Neuron (in vitro differentiated cells): Measurements from ENCODE around the gene KCNJ6.
"Not testable (repeated sequence)": the region's sequence is repeated elsewhere in the genome, so short reads cannot be mapped to it uniquely, and the experiment has no call there.

Experiments
- H2AFZ ChIP-seq: one replicate; pipeline ENCODE4 v1.6.1; 2013; ENCODE audit warnings: low read depth, mild to moderate bottlenecking, inconsistent platforms, low read length, moderate library complexity
- H3K27me3 ChIP-seq: one replicate; pipeline ENCODE4 v1.6.1; 2013; ENCODE audit warnings: low read length; ENCODE audit not compliant: insufficient read depth
- H3K36me3 ChIP-seq: one replicate; pipeline ENCODE4 v1.6.1; 2013; ENCODE audit warnings: low read length; ENCODE audit not compliant: insufficient read depth
- H3K4me1 ChIP-seq: one replicate; pipeline ENCODE4 v1.6.1; 2013; ENCODE audit warnings: low read length; ENCODE audit not compliant: insufficient read depth
- H3K4me3 ChIP-seq: 2 replicates; pipeline ENCODE4 v1.5.1; 2013; ENCODE audit warnings: mild to moderate bottlenecking, low read length, moderate library complexity
- H3K9me3 ChIP-seq: one replicate; pipeline ENCODE4 v1.6.1; 2013; ENCODE audit warnings: low read length

The KCNJ6 gene

DNA sequence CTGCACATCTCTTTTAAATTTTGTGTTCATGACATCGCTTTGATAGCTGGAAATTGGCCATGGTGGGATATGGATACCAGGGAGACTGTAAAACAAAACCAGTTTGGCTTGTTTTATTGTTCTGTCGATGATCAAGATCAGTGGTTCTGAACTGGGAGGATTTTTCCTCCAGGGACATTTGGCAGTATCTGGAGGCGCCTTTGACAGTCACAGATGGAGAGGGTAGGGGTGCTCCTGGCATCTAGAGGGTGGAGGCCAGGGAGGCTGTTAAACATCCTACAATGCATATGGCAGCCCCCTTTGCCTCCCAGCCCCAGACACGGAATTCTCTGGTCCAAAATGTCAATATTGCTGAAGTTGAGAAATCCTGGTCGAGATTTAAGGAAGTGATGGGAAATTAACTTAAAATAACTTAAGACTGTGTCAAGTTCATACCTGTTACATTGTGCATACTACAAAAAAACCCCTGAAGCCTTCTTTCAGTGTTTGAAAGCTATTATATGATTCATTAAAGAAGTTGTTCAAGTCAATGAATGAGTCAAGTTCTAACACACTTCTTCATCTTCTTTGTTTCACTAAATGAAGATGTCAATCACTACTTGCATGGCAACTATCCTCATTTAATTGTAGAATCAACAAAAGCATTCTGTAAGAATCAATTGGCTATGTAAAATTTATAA, 150.9 kb downstream of the KCNJ6 start:
- Histone ChIP-seq H3K27me3 (no peaks in the 10 kb centered on the region), H2AFZ (no peak overlapping the region), H3K36me3 (no peaks in the 10 kb centered on the region), H3K4me3 (no peak overlapping the region), H3K9me3 (peaks cover 2% of the 10 kb centered on the region), H3K4me1 (no peaks in the 10 kb centered on the region)

DNA sequence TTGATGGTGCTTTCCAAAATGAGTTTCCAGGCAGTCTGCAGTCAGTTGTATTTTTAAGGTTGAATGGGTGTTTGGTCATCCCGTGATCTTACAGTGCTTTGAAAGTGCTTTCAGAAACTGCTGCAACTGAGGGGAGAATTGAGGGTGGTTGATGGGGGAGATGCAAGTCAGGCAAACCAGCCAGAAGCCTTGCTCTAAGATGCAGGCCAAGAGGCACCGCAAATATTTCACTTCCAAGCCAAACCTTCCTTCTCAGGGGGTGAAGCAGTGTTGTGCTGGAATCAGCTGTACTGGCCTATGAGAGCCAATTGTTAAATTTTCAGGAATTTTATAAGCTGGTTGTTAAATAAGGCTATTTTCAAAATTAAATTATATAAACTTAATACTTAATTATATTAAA, 151.6 kb downstream of the KCNJ6 start:
- Histone ChIP-seq H2AFZ (no peak overlapping the region), H3K27me3 (no peaks in the 10 kb centered on the region), H3K4me1 (no peaks in the 10 kb centered on the region), H3K9me3 (peaks cover 2% of the 10 kb centered on the region), H3K36me3 (no peaks in the 10 kb centered on the region), H3K4me3 (no peak overlapping the region)

DNA sequence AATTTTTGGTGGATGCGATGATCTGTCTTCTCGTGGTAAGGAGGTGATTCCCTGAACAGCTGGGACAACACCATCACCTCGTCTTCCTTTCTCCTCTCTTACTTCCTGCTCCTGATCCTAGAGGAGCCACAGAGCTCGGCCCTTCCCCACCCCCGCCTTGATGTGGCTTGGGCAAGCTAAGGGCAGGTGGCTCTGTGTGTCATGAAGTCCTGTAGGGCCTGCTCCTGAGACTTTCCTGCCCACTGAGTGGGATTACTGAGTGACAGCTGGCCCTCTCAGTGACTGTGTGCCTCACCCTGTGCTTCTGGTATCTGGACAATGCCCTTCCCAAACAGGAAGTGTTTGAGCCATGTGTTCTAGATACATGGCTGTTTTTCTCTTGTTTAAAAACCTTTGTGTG, 153.0 kb downstream of the KCNJ6 start:
- peaks cover 2% of the 10 kb centered on the region for H3K9me3 ChIP-seq
- no peak overlapping the region for H2AFZ ChIP-seq

DNA sequence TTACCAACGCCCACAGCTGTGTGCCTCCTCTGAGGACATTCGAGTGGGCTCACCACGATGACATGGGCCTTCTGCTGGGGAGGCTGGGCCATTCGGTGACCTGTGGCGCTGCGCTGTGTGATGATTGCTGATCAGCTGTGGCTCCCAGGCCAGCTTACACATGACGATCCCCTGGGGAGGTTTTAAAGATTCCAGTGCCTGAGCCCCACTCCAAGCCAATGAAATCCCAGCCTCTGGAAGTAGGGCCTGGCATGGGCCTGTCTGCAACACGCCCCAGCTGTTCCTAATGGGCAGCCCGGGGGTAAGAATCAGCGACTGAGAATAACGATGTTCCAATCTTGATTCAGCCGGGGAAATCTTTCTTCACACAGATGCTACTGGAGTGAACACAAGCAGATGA, 153.7 kb downstream of the KCNJ6 start:
- Histone ChIP-seq H2AFZ (no peak overlapping the region), H3K9me3 (peaks cover 2% of the 10 kb centered on the region), H3K4me3 (no peak overlapping the region), H3K4me1 (no peaks in the 10 kb centered on the region), H3K36me3 (no peaks in the 10 kb centered on the region), H3K27me3 (no peaks in the 10 kb centered on the region)

More for the DNA sequence above, 153.0 kb downstream of the KCNJ6 start:
- H3K36me3 ChIP-seq = no peaks in the 10 kb centered on the region
- H3K27me3 ChIP-seq = no peaks in the 10 kb centered on the region
- no peak overlapping the region for H3K4me3 ChIP-seq
- no peaks in the 10 kb centered on the region for H3K4me1 ChIP-seq

DNA sequence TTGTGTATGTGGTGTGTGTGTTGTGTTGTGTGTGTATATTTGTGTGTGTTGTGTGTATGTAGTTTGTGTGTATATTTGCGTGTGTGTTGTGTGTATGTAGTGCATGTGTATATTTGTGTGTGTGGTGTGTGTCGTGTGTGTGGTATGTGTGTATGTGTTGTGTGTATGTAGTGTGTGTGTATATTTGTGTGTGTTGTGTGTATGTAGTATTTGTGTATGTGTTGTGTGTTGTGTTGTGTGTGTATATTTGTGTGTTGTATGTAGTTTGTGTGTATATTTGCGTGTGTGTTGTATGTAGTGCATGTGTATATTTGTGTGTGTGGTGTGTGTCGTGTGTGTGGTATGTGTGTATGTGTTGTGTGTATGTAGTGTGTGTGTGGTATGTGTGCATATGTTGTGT, 154.9 kb downstream of the KCNJ6 start:
- H3K9me3 ChIP-seq, H3K4me1 ChIP-seq, H2AFZ ChIP-seq, H3K36me3 ChIP-seq, H3K4me3 ChIP-seq, H3K27me3 ChIP-seq: not testable (repeated sequence)

DNA sequence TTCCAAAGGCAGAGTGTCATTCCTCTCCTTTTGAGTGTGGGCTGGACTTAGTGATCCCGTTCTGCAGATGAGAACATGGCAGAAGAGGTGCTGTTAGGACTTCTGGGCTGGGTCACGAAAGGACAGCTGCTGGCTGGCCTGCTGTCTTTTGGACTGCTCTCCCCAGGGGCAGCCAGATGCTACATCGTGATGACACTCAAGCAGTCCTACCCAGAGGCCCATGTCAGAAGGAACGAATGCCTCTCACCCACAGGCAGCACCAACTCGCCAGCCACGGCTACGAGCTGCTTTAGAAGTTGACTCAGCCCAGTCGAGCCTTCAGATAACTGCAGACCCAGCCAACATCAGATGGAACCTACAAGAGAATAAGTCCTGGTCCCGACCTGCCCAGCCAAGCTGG, 156.5 kb downstream of the KCNJ6 start:
- Histone ChIP-seq H3K4me1 (no peaks in the 10 kb centered on the region), H2AFZ (no peak overlapping the region), H3K36me3 (no peaks in the 10 kb centered on the region), H3K27me3 (no peaks in the 10 kb centered on the region), H3K4me3 (no peak overlapping the region), H3K9me3 (no peaks in the 10 kb centered on the region)

DNA sequence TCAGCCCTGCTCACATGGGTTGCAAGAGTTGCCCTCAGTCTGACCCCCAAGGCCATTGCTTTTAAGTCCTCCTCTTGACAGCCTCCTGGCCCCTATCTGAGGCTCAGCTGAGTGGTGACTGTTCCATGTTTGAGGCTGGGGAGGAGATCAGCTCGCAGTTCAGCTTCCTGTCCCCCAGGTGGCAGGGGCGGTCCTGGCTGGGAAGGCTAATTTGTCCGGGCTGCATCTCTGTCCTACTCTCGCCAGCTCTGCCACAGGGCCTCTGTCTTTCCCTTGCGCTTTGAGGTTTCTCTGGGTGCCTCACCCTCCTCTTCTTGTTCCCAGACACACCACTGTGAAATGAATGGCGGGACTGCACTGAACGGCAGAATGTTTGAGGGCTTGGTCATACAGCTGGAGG, 157.3 kb downstream of the KCNJ6 start:
- no peaks in the 10 kb centered on the region for H3K9me3 ChIP-seq
- no peaks in the 10 kb centered on the region for H3K4me1 ChIP-seq
- no peak overlapping the region for H3K4me3 ChIP-seq
- no peaks in the 10 kb centered on the region for H3K27me3 ChIP-seq
- H2AFZ ChIP-seq = no peak overlapping the region
- H3K36me3 ChIP-seq = no peaks in the 10 kb centered on the region

DNA sequence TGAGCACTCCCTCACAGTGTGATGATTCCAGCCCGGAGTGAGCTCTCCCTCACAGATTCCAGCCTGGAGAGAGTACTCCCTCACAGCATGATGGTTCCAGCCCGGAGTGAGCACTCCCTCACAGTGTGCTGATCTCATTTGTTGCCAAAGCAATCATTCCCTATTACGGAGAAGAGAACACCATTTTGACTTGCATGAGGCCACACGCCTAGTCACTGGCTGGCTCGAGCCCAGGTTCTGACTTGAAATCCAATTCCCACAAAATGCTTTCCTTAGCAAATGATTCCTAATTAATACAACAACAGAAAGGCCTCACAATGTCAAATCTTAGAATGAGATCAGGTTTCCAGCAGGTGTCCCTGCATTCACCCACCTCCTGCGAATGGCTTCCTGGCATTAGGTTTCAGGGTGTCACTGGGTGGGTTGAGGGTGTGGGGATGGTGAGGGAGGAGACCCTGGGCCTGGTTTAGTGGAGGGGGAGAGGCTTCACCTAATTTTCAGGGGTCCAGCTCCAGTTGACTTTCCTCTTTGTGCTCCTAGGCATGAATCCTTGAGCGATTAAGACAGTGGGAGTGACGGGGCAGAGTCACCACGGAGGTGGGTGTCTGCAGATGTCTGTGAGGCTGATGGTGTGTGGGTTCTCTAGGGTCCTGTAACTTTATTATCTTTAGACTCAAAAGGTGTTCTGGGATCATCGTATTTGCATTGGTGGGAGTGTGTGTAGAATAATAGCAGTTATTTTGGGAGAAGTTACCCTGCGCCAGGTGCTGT, 158.5 kb downstream of the KCNJ6 start:
- Histone ChIP-seq H2AFZ (no peak overlapping the region), H3K27me3 (no peaks in the 10 kb centered on the region), H3K4me1 (peaks cover 5% of the 10 kb centered on the region)

DNA sequence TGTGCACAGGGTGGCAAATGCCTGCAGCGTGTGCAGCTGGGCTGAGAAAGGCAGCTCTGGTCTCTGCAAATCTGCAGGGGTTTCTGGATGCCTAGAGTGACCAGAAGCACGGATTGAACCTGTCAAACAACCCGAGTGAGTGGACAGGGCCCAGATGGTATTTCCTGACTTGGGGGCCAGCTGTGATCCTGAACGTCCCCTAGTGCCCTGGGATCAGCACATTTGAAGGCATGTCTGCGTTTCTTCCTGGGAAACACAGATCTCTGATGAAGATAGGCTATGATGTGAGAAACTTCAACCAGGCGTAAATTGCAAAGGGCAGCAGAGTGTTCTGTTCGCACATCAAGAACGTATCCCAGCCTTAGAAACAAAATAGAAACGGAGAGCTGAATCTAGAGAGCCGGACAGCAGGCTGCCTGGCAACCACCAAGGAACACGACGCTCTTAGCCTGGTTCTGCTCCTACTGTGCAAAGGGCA, 163.1 kb downstream of the KCNJ6 start:
- Histone ChIP-seq H3K27me3 (no peaks in the 10 kb centered on the region), H3K4me3 (no peak overlapping the region)

More for the DNA sequence above, 158.5 kb downstream of the KCNJ6 start:
- H3K36me3 ChIP-seq = no peaks in the 10 kb centered on the region
- H3K9me3 ChIP-seq = no peaks in the 10 kb centered on the region
- no peak overlapping the region for H3K4me3 ChIP-seq

DNA sequence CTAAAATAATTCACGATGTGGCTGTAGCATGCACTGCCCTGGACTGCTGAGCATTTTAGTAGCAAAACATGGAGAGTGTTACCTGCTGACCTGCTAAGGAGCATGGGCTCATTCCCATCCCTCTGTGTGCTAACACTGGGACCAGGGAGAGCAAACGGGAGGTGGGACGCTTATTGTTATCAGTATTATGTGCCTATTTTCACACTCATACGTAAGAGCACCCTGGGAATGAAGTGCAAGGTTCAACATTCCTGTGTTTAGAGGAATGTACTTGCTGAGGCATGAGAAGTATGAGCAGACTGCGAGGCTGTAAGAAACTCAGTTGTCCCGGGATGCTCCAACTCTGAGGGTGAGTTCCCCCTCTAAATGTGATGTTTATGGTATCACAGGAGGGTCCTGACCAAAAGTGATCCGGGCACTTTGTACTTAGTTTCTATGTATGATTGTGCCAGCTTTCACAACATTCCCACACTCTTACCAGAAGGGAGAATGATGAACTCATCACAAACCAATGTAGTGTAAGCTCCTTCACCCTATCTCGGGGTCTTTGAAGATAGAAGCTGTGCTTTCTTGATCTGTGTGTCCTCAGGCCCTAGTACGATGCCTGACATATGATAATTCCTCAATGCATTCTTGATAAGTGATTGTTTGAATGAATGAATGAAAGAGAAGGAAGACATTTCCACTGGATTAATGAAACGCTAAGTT, 164.8 kb downstream of the KCNJ6 start:
- peaks cover 5% of the 10 kb centered on the region for H3K4me1 ChIP-seq
- H3K9me3 ChIP-seq = no peaks in the 10 kb centered on the region
- H3K36me3 ChIP-seq = no peaks in the 10 kb centered on the region
- no peak overlapping the region for H3K4me3 ChIP-seq
- H3K27me3 ChIP-seq = no peaks in the 10 kb centered on the region
- H2AFZ ChIP-seq = no peak overlapping the region

More for the DNA sequence above, 163.1 kb downstream of the KCNJ6 start:
- Histone ChIP-seq H3K9me3 (no peaks in the 10 kb centered on the region), H3K36me3 (no peaks in the 10 kb centered on the region), H3K4me1 (peaks cover 5% of the 10 kb centered on the region), H2AFZ (no peak overlapping the region)

DNA sequence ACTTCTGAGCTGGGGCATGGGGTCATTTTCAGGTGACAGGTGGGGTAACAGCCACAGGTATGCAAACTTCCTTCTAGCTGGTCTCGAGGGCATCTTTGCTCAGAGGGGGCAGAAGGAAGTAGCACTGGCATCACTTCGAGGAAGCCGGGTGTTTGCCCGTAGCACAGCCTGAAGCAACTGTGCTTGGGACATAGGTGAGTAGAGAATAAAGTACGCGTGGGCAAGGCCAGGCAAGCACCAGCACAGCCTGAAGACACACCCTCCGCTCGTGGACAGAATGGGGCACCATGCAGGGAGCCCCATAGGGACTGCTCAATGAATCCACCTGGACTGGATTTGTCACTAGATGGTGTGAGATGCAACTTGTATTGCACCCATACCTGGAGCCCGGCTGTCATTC, 167.1 kb downstream of the KCNJ6 start:
- Histone ChIP-seq H3K4me3 (no peak overlapping the region), H3K4me1 (peaks cover 5% of the 10 kb centered on the region), H2AFZ (no peak overlapping the region), H3K27me3 (no peaks in the 10 kb centered on the region), H3K9me3 (no peaks in the 10 kb centered on the region), H3K36me3 (no peaks in the 10 kb centered on the region)

DNA sequence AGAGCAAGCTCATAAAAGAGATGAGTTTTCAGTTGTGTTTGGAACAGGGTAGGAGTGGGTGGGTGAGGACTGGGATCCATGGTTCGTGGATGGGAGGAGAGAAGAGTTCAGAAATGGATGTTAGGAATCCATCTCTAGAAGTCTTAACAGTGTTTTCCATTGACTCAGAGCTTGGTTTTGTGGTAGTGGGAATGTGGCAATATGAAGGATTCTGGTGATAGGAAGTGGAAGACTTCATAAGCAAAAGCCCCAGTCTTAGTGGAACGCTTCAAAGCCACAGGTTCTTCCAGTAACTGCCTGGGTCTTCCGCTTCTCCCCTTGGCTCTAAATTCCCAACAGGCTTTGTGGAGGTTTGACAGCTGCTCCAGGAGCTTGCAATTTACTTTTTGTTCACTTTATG, 167.9 kb downstream of the KCNJ6 start:
- peaks cover 4% of the 10 kb centered on the region for H3K4me1 ChIP-seq
- no peak overlapping the region for H3K4me3 ChIP-seq
- no peaks in the 10 kb centered on the region for H3K27me3 ChIP-seq
- no peaks in the 10 kb centered on the region for H3K9me3 ChIP-seq
- no peak overlapping the region for H2AFZ ChIP-seq
- no peaks in the 10 kb centered on the region for H3K36me3 ChIP-seq

DNA sequence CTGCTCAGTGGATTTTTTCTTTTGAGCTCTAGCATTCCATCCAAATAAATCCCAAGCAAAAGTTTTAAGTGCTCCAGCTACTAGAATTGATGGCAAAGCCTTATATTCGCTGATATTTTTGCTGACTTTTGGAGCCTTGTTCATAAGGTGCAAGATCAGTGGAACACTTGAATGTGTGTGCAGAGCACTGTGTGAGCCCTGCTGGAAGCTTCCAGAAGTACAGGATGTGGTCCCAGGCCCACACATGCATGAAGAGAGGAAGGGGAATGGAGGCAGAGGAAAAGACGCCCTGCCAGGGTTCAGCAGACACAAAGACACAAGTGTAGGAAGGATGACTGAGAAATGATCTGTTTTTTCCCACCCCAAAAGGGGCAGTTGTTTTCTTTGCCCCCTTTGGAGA, 169.4 kb downstream of the KCNJ6 start:
- Histone ChIP-seq H3K27me3 (no peaks in the 10 kb centered on the region), H2AFZ (no peak overlapping the region), H3K4me1 (no peaks in the 10 kb centered on the region), H3K9me3 (no peaks in the 10 kb centered on the region), H3K4me3 (no peak overlapping the region), H3K36me3 (no peaks in the 10 kb centered on the region)
